SK-N-MC (cell line): ENCODE results near the gene SLC20A1.

Experiments
- DNase-seq: peaks from one replicate; pipeline ENCODE4 v3.0.0-alpha.2; 2011; ENCODE audit warnings: low read depth, low spot score
- H3K27ac ChIP-seq: fragments of 200-600 bp; sonication (generic); 2 replicates; pipeline ENCODE4 v1.5.1; 2016; ENCODE audit warnings: mixed run types
- H3K36me3 ChIP-seq: fragments of 200-600 bp; sonication (generic); 2 replicates; pipeline ENCODE4 v1.6.1; 2017; ENCODE audit warnings: antibody characterized with exemption, low read length, mixed read lengths; ENCODE audit not compliant: insufficient read depth
- H3K4me3 ChIP-seq: fragments of 200-600 bp; sonication (generic); 2 replicates; pipeline ENCODE4 v1.5.1; 2016
- H3K9ac ChIP-seq: fragments of 200-600 bp; sonication (generic); 2 replicates; pipeline ENCODE4 v1.8.0; 2017; ENCODE audit warnings: mixed run types, mixed read lengths; ENCODE audit not compliant: insufficient read length
- H3K9me3 ChIP-seq: fragments of 200-600 bp; sonication (generic); 2 replicates; pipeline ENCODE4 v1.6.1; 2017; ENCODE audit warnings: low read depth, mild to moderate bottlenecking, antibody characterized with exemption, low read length, moderate library complexity, mixed read lengths
- EZH2 ChIP-seq: fragments of 200-600 bp; sonication (generic); IDR thresholded peaks from one replicate; pipeline ENCODE4 v1.6.1; 2017; ENCODE audit warnings: antibody characterized with exemption
- FOXP2 ChIP-seq: optimal IDR thresholded peaks from 2 replicates; pipeline ENCODE3; 2011; ENCODE audit warnings: mild to moderate bottlenecking, moderate library complexity; ENCODE audit not compliant: insufficient read depth; ENCODE audit errors: extremely low read length, control extremely low read depth
- POLR2AphosphoS5 ChIP-seq: IDR thresholded peaks from 2 replicates; pipeline ENCODE4 v1.6.1; 2012; ENCODE audit warnings: mild to moderate bottlenecking, low read depth, low read length, borderline replicate concordance

Gene SLC20A1

DNA sequence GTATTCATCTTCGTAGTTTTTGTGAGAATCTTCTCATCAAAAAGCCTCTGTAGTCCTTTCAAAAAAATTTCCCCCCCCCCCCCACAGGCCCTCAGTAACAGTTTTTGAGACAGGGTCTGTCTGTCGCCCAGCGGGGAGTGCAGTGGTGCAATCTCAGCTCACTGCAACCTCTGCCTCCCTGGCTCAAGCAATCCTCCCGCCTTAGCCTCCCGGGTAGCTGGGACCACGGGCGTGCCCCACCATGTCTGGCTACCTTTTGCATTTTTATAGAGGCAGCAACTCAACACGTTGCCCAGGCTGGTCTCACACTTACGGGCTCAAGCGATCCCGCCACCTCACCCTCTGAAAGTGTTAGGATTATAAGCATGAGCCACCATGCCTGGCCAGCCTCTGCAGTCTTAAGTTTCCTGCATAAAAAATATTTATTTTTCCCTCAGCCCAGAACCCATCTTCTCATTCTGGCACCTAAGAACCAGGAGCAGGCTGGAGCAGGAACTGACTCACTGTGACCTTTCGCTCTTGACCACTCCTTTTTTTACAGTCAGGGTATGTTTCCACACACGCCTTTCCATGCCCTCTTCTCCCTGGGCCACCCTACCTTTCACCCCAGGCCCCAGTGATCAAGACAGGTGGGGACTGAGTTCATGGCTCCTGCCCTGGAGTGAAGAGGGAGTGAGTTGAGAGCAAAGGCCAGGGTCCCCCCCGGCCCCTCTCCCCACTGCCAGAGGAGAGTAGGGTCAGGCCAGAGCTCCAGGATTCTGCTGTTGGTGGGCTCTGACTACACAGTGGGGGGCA is 42.5 kb downstream of the SLC20A1 start:
- TF ChIP-seq EZH2: no peak
- TF ChIP-seq FOXP2: no peak
- no peak for TF ChIP-seq POLR2AphosphoS5

DNA sequence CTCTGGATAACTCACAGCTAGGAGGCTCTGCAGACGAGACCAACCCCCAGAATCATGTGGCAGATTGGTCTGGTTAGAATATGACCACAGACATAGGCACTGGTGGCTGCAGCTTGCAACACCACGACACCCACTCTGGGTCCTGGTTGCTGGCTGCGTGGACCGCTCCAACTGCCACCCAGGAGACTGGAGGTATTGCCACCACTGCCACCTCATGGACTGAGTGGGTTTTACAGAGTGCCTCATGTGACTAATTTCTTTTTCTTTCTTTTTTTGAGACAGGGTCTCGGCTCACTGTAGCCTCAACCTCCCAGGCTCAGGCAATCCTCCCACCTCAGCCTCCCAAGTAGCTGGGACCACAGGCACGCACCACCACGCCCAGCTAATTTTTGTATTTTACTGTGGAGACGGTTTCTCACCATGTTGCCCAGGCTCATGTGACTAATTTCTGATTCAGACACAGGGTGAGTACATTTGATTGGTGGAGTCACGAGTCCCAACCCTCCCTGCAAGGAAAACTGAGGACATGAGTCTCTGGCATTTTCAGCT is 45.2 kb downstream of the SLC20A1 start:
- Histone ChIP-seq H3K36me3 (no peaks in the 10 kb centered on the region), H3K27ac (no peak overlapping the region), H3K9ac (no peak overlapping the region), H3K4me3 (no peak overlapping the region), H3K9me3 (no peaks in the 10 kb centered on the region)
- TF ChIP-seq EZH2 (no peak), POLR2AphosphoS5 (no peak), FOXP2 (no peak)
- DNase-seq: no peak

More for the DNA sequence above, 42.5 kb downstream of the SLC20A1 start:
- H3K27ac ChIP-seq: no peak overlapping the region
- no peak for DNase-seq
- H3K4me3 ChIP-seq: no peak overlapping the region
- H3K9ac ChIP-seq: no peak overlapping the region
- no peaks in the 10 kb centered on the region for H3K36me3 ChIP-seq
- no peaks in the 10 kb centered on the region for H3K9me3 ChIP-seq

DNA sequence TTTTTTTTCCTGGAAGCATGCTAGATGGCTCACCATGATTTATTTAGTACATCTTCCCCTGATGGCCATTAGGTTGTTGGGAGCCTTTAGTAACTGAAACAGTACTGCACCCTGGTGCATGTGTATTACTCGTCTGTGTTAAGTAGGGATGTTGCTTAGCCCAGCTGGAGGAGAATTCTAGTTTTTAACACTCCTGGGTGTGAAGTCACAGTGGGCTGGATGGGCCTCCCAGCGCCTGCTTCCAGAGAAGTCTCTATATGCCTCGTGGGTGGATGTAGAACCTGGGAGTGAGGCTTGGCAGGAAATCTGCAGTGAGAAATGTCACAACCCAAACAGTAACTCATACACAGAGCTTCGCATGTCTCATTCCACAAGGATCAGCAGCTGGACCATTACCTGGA is 46.1 kb downstream of the SLC20A1 start:
- Histone ChIP-seq H3K9me3 (no peaks in the 10 kb centered on the region), H3K9ac (no peak overlapping the region), H3K36me3 (no peaks in the 10 kb centered on the region), H3K27ac (no peak overlapping the region), H3K4me3 (no peak overlapping the region)
- TF ChIP-seq POLR2AphosphoS5 (no peak), EZH2 (no peak), FOXP2 (no peak)
- DNase-seq: no peak

DNA sequence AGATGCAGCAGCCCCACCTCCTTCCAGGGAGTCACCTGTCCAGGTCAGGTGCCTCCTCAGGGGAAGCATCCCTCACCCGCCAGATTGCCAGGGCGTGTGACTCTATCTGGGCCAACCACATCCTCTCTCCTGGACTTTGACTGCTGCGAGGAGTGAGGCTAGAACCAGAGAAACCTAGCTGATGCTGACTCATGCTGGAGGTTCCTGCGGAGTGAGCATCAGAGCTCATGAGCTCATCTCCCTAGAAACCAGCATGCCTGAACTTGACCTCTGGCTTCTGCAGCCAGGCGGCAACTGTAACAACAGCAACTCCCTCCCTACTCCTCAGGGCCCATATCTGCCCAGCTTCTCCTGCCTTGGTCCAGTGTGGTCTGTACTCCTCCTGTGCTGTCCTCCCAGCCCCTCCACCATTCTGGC is 46.8 kb downstream of the SLC20A1 start:
- Histone ChIP-seq H3K27ac (no peak overlapping the region), H3K9ac (no peak overlapping the region), H3K4me3 (no peak overlapping the region), H3K9me3 (no peaks in the 10 kb centered on the region), H3K36me3 (no peaks in the 10 kb centered on the region)
- TF ChIP-seq POLR2AphosphoS5 (no peak), EZH2 (no peak), FOXP2 (no peak)
- DNase-seq: no peak

DNA sequence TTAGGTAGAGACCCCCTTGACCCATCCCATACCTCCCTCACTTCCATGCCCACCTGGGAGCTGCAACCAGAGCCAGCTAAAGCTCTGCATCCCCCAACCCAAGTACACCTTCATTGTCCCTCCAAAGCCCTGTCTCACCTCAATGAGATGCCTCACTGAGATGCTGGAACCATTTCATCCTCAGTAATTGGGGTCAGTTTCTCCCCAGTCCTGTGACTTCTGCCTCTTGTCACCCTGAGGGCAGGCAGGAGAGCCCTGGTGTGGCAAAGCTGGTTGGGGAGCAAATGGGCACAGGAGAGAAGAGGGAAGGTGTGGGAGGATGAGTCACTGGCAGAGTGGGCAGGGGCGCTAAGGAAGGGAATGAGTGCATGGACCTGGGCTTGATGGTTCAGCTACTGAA is 47.2 kb downstream of the SLC20A1 start:
- Histone ChIP-seq H3K9ac (no peak overlapping the region), H3K36me3 (no peaks in the 10 kb centered on the region), H3K9me3 (no peaks in the 10 kb centered on the region), H3K27ac (no peak overlapping the region), H3K4me3 (no peak overlapping the region)
- no peak for DNase-seq
- TF ChIP-seq POLR2AphosphoS5: no peak
- TF ChIP-seq FOXP2: no peak
- no peak for TF ChIP-seq EZH2

DNA sequence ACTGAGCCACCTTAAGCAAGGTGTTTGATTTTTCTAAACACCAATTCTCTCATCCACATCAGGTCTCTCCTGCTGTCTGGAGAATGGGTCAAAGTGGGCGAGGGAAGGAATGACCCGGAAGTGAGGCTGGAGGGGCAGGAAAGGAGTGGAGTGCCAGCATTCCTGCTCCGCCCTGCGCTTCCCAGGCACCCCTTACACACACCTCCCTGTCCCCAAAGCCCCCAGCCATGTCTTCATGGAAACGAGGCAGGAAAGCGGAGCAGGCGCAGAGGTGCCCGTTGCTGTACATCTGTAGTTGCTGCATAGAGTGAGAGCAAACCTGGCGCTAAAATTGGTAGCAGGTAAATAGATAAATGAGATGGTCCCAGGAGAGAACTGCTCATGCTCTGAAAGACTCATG is 47.9 kb downstream of the SLC20A1 start:
- TF ChIP-seq POLR2AphosphoS5: no peak
- TF ChIP-seq FOXP2: no peak
- TF ChIP-seq EZH2: no peak

DNA sequence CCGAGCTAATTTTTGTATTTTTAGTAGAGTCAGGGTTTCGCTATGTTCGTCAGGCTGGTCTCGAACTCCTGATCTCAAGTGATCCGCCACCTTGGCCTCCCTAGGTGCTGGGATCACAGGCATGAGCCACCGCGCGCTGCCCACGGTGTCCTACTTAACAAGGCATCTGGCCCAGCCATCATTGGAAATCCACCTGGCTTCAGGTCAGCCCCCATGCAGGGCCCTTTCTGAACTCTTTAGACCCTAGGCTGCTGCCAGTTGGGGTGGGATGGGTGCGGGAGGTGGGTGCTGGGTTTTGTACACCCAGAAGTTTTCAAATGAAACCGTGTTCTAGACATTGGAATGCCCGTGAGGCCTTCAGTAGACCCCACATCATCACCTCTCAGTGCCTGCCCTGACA is 48.4 kb downstream of the SLC20A1 start:
- no peaks in the 10 kb centered on the region for H3K9me3 ChIP-seq
- DNase-seq: no peak
- no peaks in the 10 kb centered on the region for H3K36me3 ChIP-seq
- no peak overlapping the region for H3K4me3 ChIP-seq
- no peak overlapping the region for H3K27ac ChIP-seq
- no peak overlapping the region for H3K9ac ChIP-seq
- no peak for TF ChIP-seq EZH2
- TF ChIP-seq POLR2AphosphoS5: no peak
- TF ChIP-seq FOXP2: no peak

More for the DNA sequence above, 47.9 kb downstream of the SLC20A1 start:
- Histone ChIP-seq H3K9me3 (no peaks in the 10 kb centered on the region), H3K9ac (no peak overlapping the region), H3K36me3 (no peaks in the 10 kb centered on the region), H3K27ac (no peak overlapping the region), H3K4me3 (no peak overlapping the region)
- no peak for DNase-seq

DNA sequence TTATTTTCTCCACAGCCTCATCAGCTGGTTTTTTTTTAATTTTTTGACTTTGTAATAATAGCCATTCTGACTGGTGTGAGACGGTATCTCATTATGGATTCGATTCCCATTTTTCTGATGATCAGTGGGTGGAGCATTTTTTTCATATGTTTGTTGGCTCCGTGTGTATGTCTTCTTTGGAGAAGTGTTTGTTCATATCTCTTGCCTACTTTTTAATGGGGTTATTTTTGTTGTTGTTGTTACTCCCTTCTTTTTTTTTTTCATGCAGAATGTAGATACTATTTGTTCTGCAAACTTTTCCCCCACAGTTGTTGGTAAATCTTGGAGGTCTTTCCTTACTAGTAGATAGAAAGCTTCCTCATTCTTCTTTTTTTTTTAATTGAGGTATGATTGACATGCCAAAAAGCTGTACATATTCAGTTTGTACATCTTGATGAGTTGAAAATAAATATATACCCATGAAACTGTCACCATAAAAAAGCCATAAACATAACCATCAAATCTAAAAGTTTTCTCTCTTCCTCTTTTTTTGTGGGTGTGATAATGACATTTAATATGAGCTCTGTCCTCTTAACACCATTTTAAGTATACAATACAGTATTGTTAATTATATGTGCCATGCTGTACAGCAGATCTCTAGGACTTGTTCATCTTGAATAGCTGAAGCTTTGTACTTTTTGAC is 53.2 kb downstream of the SLC20A1 start:
- Histone ChIP-seq H3K27ac (no peak overlapping the region), H3K9ac (no peak overlapping the region), H3K4me3 (no peak overlapping the region), H3K9me3 (no peaks in the 10 kb centered on the region), H3K36me3 (no peaks in the 10 kb centered on the region)
- no peak for DNase-seq
- TF ChIP-seq EZH2 (no peak), FOXP2 (no peak), POLR2AphosphoS5 (no peak)
